ENCODE measurements around the gene TLE6. TPM values are rescaled to one million over a fixed set of nuclear protein-coding genes. Genes with fewer than 3 reads are reported as not detected.

Gene TLE6
- total and polyA plus RNA-seq, 2 of the 13 experiments (the other 11 are each of a cell fraction or from before 2014, with no cell fraction given): 0.24 to 5.5 TPM

DNA sequence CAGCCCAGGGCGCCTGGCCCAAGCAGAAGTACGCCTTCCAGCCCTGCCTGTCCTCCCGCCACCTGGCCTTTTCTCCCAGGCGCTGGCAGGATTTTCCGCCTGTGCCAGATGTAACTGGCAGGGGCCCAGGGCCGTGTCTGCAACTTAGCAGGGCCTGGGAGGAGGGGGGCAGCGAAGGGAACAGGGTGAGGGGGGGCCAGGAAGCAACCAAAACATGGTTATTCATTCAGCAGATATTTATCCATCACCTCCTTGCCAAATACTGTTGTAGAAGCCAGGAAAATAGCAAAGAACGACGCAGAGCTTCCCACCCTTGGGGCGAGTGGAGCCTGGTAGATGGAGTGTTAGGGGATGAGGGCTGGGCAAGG, 5.6 kb downstream of the TLE6 start:
- no peak overlapping the region for H3K9ac ChIP-seq (ENCODE audit: insufficient read depth, low read depth, low read length)
- H3K27me3 ChIP-seq (ENCODE audit: control insufficient read depth in 1 of 2, insufficient read depth in 2 of 2, low read length in 2 of 2): peaks cover 0 to 55% of the 10 kb centered on the region in 2 experiments; a peak in 4 of 5 replicates
- ChIA-PET CTCF (ENCODE audit: low intra/inter-chr PET ratio, low total read pairs) (no interaction called here), POLR2A (no interaction called here)
- H3K4me1 ChIP-seq (ENCODE audit: insufficient read depth, low read length): peaks cover 54% of the 10 kb centered on the region
- peak overlapping the region in 1 of 3 experiments; percentile 6; a peak in 1 of 6 replicates for H3K4me3 ChIP-seq (replicated peaks in 1 of 3; ENCODE audit: insufficient read depth in 1 of 3, low read depth in 2 of 3, low read length in 3 of 3)
- peak overlapping the region; percentile 13; the same call in 1 of the 2 replicates for H3K4me2 ChIP-seq (ENCODE audit: low read depth, low read length)
- H3K9me3 ChIP-seq (ENCODE audit: low read length): no peaks in the 10 kb centered on the region
- DNase-seq (ENCODE audit: low spot score) (no peak), ATAC-seq (no peak; the same call in 2 of the 3 replicates), FAIRE-seq (no peak)
- H4K20me1 ChIP-seq (ENCODE audit: insufficient read depth, low read length): no peaks in the 10 kb centered on the region
- no peak overlapping the region for H3K27ac ChIP-seq (ENCODE audit: extremely low read length, insufficient read depth, low read length)
- H2AFZ ChIP-seq (ENCODE audit: low read length): no peak overlapping the region
- no TSS peak for BruUV-seq (replicated peaks)
- in situ Hi-C loops (cut with HindIII; ENCODE audit: extremely low pct_ligation_motif_present, low pct_unique_long_range_greater_than_20kb) (no loop called here), intact Hi-C loops (cut with micrococcal nuclease; ENCODE audit: unreplicated experiment) (no loop called here)
- 10% methylated on average over 6 of the region's 10 CpGs for WGBS (ENCODE audit: low lambda C conversion rate)
- TF ChIP-seq, protein P1, sequence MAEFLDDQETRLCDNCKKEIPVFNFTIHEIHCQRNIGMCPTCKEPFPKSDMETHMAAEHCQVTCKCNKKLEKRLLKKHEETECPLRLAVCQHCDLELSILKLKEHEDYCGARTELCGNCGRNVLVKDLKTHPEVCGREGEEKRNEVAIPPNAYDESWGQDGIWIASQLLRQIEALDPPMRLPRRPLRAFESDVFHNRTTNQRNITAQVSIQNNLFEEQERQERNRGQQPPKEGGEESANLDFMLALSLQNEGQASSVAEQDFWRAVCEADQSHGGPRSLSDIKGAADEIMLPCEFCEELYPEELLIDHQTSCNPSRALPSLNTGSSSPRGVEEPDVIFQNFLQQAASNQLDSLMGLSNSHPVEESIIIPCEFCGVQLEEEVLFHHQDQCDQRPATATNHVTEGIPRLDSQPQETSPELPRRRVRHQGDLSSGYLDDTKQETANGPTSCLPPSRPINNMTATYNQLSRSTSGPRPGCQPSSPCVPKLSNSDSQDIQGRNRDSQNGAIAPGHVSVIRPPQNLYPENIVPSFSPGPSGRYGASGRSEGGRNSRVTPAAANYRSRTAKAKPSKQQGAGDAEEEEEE (CRISPR knock-in tag; IDR thresholded peaks at IDR 0.05; ENCODE audit: borderline replicate concordance): no peak
- TF ChIP-seq ZNF468 (CRISPR knock-in tag; IDR thresholded peaks at IDR 0.05) (no peak), ZNF260 (CRISPR knock-in tag; IDR thresholded peaks at IDR 0.05; ENCODE audit: borderline replicate concordance, low read depth) (no peak), PHF20 (CRISPR knock-in tag; IDR thresholded peaks at IDR 0.05) (no peak)
- TF ChIP-seq, protein P2, sequence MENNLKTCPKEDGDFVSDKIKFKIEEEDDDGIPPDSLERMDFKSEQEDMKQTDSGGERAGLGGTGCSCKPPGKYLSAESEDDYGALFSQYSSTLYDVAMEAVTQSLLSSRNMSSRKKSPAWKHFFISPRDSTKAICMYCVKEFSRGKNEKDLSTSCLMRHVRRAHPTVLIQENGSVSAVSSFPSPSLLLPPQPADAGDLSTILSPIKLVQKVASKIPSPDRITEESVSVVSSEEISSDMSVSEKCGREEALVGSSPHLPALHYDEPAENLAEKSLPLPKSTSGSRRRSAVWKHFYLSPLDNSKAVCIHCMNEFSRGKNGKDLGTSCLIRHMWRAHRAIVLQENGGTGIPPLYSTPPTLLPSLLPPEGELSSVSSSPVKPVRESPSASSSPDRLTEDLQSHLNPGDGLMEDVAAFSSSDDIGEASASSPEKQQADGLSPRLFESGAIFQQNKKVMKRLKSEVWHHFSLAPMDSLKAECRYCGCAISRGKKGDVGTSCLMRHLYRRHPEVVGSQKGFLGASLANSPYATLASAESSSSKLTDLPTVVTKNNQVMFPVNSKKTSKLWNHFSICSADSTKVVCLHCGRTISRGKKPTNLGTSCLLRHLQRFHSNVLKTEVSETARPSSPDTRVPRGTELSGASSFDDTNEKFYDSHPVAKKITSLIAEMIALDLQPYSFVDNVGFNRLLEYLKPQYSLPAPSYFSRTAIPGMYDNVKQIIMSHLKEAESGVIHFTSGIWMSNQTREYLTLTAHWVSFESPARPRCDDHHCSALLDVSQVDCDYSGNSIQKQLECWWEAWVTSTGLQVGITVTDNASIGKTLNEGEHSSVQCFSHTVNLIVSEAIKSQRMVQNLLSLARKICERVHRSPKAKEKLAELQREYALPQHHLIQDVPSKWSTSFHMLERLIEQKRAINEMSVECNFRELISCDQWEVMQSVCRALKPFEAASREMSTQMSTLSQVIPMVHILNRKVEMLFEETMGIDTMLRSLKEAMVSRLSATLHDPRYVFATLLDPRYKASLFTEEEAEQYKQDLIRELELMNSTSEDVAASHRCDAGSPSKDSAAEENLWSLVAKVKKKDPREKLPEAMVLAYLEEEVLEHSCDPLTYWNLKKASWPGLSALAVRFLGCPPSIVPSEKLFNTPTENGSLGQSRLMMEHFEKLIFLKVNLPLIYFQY (CRISPR knock-in tag; IDR thresholded peaks at IDR 0.05; ENCODE audit: borderline replicate concordance): no peak
- no peaks in the 10 kb centered on the region for H3K36me3 ChIP-seq (replicated peaks in 1 of 2; ENCODE audit: control insufficient read depth in 1 of 2, insufficient read depth in 2 of 2, low read length in 2 of 2)
- no peaks in the 10 kb centered on the region for H3K79me2 ChIP-seq (ENCODE audit: insufficient read depth, low read length)

All from HepG2 (cell line).